Liver (tissue), 3 donors: ENCODE measurements around the gene SLC8A1.

Source experiments
- RAD21 ChIP-seq, 2 donors: IDR thresholded peaks; 2 replicates each; pipeline ENCODE4 v1.6.1; 2016; ENCODE audit warnings: antibody characterized with exemption in 2 of 2, mild to moderate bottlenecking in 2 of 2
- RXRA ChIP-seq, 2 donors: IDR thresholded peaks; 2 replicates each; pipeline ENCODE4 v1.6.1; 2017 to 2018; ENCODE audit warnings: antibody characterized with exemption in 2 of 2, mild to moderate bottlenecking in 1 of 2
- TAF1 ChIP-seq: conservative IDR thresholded peaks from 2 replicates; pipeline ENCODE4 v1.6.1; 2016; ENCODE audit warnings: antibody characterized with exemption, mild to moderate bottlenecking
- TF ChIP-seq, protein P1 (sequence below): fragments of 150-350 bp; IDR thresholded peaks from 2 replicates; pipeline ENCODE4 v1.5.1; 2017; ENCODE audit warnings: improper control_type of control experiment, low read depth, low read length; ENCODE audit not compliant: missing input control
- TF ChIP-seq, protein P2 (sequence below): IDR thresholded peaks from 2 replicates; pipeline ENCODE4 v1.6.1; 2016; ENCODE audit warnings: antibody characterized with exemption, mild to moderate bottlenecking
- TF ChIP-seq, protein P3 (sequence below): IDR thresholded peaks from 2 replicates; pipeline ENCODE4 v1.6.1; 2016; ENCODE audit warnings: antibody characterized with exemption
- TF ChIP-seq, protein P4 (sequence below): IDR thresholded peaks from 2 replicates; pipeline ENCODE4 v1.6.1; 2016; ENCODE audit warnings: antibody characterized with exemption
- donor health status: healthy.
- donor health status: healthy.

DNA sequence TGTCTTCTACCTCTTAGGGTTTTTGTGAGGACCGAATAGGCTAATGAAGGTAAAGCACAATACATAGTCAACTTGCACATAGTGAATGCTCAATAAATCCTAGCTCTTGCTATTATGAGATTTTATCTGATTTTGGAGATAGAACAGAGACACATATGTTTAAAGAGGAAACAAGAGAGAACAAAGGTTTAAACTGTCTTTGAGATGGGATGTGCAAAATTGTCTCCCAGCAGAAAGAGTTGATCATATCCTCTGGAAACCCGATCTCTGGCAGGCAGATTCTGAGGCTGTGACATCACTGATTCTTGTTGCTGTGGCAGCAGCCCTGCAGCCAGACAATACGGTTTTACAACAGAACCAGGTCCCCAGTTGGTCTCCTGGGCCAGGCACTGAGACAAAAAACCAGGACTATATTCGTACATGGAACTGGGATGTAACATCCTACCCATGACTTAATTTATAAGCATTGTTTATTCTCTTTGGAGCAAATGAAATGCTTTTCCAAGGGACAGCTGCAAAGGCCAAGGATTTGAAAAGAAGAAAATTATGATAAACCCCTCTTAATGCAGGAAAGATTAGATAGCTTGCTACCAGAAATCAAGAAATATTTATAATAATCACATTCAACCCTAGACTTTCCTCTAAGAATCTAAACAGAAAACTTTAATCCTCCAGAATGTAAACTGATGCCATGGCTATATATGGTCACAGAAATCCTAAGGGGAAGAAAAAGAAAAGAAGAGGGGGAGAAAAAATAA is 80.2 kb downstream of the SLC8A1 start:
- TF ChIP-seq, protein P1, sequence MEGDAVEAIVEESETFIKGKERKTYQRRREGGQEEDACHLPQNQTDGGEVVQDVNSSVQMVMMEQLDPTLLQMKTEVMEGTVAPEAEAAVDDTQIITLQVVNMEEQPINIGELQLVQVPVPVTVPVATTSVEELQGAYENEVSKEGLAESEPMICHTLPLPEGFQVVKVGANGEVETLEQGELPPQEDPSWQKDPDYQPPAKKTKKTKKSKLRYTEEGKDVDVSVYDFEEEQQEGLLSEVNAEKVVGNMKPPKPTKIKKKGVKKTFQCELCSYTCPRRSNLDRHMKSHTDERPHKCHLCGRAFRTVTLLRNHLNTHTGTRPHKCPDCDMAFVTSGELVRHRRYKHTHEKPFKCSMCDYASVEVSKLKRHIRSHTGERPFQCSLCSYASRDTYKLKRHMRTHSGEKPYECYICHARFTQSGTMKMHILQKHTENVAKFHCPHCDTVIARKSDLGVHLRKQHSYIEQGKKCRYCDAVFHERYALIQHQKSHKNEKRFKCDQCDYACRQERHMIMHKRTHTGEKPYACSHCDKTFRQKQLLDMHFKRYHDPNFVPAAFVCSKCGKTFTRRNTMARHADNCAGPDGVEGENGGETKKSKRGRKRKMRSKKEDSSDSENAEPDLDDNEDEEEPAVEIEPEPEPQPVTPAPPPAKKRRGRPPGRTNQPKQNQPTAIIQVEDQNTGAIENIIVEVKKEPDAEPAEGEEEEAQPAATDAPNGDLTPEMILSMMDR = no peak
- no peak for TF ChIP-seq RAD21 (IDR thresholded peaks at IDR 0.05)
- TF ChIP-seq, protein P2, sequence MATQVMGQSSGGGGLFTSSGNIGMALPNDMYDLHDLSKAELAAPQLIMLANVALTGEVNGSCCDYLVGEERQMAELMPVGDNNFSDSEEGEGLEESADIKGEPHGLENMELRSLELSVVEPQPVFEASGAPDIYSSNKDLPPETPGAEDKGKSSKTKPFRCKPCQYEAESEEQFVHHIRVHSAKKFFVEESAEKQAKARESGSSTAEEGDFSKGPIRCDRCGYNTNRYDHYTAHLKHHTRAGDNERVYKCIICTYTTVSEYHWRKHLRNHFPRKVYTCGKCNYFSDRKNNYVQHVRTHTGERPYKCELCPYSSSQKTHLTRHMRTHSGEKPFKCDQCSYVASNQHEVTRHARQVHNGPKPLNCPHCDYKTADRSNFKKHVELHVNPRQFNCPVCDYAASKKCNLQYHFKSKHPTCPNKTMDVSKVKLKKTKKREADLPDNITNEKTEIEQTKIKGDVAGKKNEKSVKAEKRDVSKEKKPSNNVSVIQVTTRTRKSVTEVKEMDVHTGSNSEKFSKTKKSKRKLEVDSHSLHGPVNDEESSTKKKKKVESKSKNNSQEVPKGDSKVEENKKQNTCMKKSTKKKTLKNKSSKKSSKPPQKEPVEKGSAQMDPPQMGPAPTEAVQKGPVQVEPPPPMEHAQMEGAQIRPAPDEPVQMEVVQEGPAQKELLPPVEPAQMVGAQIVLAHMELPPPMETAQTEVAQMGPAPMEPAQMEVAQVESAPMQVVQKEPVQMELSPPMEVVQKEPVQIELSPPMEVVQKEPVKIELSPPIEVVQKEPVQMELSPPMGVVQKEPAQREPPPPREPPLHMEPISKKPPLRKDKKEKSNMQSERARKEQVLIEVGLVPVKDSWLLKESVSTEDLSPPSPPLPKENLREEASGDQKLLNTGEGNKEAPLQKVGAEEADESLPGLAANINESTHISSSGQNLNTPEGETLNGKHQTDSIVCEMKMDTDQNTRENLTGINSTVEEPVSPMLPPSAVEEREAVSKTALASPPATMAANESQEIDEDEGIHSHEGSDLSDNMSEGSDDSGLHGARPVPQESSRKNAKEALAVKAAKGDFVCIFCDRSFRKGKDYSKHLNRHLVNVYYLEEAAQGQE = no peak
- TF ChIP-seq, protein P3, sequence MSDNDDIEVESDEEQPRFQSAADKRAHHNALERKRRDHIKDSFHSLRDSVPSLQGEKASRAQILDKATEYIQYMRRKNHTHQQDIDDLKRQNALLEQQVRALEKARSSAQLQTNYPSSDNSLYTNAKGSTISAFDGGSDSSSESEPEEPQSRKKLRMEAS = no peak
- TF ChIP-seq, protein P4, sequence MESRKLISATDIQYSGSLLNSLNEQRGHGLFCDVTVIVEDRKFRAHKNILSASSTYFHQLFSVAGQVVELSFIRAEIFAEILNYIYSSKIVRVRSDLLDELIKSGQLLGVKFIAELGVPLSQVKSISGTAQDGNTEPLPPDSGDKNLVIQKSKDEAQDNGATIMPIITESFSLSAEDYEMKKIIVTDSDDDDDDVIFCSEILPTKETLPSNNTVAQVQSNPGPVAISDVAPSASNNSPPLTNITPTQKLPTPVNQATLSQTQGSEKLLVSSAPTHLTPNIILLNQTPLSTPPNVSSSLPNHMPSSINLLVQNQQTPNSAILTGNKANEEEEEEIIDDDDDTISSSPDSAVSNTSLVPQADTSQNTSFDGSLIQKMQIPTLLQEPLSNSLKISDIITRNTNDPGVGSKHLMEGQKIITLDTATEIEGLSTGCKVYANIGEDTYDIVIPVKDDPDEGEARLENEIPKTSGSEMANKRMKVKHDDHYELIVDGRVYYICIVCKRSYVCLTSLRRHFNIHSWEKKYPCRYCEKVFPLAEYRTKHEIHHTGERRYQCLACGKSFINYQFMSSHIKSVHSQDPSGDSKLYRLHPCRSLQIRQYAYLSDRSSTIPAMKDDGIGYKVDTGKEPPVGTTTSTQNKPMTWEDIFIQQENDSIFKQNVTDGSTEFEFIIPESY = no peak
- no peak for TF ChIP-seq TAF1
- TF ChIP-seq RXRA (IDR thresholded peaks at IDR 0.05) = no peak
